Activated CD4-positive, alpha-beta T cell treated with anti-CD3 and anti-CD28 coated beads, Interleukin-2, amount 50 U/mL, for 1 hour (primary cell): Measurements from ENCODE around the gene MFAP3.
"Not testable (repeated sequence)": the region's sequence is repeated elsewhere in the genome, so short reads cannot be mapped to it uniquely, and the experiment has no call there.

ENCODE experiments used
- DNase-seq: peaks from one replicate; pipeline ENCODE4 v3.0.0-alpha.2; 2020

The MFAP3 gene

DNA sequence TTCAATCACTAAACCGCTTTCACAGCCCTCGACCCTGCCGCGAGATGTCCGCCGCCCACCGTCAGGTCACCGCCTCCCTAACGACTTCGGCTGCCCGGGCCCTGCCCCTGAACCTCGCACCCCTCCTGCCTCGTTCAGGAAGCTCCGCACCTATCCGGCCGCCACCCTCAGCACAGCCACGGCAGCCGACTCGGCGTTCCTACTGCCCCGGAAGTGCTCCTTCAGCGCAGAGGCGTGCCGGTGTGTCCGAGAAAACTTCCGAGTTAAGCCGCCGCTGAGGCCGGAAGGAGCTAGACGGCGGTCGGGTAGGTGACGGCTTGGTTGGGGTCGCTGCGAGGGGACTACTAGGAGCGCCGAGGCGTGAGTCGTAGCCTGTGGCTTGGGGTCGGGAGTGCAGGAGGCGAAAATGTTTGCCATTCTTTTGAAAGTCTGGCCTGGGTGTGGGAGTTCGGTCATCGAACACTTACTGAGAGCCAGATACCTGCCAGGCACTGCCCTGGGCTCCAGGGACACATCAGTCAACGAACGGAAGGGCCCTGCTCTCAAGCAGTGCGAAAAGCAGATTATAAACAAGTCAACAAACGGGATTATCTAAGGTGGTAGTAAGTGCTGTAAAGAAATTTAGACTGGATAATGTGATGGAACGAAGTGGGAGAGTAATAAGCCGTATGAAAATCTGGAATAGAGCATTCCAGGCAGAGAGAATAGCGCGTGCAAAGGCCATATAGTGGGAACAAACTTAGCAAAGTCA lies at the start of gene MFAP3, which contains the start of gene FAM114A2:
MFAP3 (plus strand) TSS at position 261 of the 751 bp plus-strand sequence. CDS start 10,756 bp downstream, outside the sequence.
FAM114A2 (minus strand) TSS at position 204 of the 751 bp plus-strand sequence. CDS start 3,957 bp downstream, outside the sequence.
- peak; percentile 85 for DNase-seq

DNA sequence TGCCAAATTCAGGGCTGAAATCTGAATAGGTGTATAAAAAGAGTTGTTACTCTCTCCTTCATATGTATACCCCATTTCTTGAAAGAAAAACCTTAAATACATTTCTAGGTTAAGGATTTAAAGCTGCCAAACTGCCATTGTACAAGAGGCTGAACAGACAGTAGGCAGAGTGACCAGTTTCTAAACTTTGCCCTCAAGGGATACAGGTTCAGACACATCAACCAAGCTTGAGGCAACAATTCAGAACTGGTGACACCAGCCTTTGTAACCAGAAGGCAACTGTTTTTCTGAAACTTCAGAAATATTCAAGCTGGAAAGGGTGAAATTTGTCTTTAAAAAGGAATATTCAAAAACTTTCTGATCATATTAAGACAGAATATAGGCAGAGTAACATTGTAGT lies 47.6 kb upstream of the MFAP3 start:
- DNase-seq, result no peak

DNA sequence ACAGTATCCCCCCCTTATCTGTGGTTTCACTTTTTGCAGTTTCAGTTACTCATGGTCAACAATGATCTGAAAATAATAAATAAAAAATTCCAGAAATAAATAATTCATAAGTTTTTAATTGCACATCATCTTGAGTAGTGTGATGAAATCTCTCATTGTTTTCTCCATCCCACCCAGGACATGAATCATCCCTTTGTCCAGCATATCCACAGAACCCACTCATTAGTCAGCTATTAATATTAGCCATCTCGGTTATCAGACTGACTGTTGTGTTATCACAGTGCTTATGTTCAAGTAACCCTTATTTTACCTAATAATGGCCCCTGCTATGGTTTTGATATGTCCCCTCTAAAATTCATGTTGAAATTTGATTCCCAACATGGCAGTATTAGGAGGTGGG lies 40.8 kb upstream of the MFAP3 start:
- no peak for DNase-seq

DNA sequence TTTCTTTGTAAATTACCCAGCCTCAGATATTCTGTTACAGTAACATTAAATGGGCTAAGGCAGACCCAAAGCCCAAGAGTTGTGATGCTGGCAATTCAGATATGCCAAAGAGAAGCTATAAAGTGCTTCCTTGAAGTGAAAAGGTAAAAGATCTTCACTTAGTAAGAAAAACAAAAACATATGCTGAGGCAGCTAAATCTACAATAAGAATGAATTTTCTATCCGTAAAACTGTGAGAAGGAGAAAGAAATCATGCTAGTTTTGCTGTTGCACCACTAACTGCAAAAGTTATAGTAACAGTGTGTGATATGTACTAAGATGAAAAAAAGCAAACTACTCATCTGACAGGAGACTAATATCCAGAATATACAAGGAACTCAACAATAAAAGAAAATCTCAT lies 40.0 kb upstream of the MFAP3 start:
- DNase-seq, result no peak

DNA sequence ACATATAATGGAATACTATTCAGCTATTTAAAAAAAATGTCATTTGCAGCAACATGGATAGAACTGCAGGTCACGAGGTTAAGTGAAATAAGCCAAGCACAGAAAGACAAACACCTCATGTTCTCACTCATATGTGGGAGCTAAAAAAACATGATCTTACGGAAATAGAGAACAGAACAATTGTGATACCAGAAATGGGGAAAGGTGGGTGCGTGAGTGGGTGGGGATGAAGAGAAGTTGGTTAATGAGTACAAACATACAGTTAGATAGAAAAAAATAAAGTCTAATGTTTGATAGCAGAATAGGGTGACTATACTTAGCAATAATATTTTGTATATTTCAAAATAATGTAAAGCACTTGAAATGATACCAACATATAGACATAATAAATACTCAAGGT lies 38.8 kb upstream of the MFAP3 start:
- DNase-seq, result no peak

DNA sequence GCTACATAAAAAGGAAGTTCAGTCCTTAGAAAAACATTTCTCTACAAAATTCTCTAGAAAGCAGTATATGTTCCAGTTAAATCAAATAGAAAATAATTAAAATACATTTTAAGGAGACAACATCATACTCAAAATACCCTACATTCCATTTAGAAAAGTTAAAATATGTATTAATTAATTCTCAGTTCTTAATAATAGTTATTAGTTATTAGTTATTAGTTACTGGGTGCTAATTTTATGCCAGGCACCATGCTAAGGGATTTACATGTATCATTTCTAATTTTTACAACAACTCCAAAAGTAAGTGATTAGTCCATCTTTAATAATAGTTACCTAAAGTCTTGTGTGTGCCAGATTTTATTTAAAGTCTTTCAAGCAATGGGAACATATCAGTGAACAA lies 38.1 kb upstream of the MFAP3 start:
- no peak for DNase-seq

DNA sequence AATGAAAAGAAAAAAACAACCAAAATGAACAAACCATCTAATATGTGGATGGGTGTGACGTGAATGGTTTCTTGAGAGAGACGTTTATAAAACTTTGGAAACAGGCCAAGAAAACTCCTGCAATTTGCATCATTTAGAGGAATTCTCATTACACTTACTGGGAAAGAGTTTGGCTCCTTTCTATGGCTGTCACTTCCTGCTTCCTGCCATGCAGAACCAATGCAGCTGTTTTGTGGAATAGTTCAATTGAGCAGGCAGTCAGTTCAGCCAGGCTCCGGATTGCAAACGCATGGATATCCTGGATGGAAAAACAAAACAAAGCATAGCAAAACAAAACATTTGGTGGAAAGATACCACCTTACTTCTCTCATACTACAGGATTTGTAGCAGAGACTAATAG lies 36.7 kb upstream of the MFAP3 start:
- no peak for DNase-seq

DNA sequence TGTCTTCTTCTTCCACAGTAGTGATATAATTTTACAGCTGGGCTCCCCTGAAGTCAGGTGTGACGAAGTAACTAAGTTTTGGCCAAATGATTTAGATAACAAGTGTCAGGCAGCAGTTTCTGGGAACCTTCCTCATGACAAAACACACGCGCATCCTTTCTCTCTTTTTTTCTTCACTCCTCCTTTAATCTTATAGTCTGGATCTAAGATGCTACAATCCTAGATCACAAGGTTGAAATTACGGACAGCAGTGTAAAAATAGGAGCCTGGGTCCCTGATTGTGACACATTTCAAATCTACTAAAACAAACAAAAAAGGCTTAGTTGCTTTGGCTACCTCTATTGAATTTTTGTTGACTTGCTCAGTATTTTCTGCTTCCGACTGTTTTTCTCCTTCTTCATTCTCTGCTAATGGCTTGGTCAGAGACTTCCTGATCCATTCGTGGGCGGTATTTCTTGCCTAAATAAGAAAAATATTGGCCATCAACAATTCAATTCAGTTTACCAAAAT lies 36.2 kb upstream of the MFAP3 start:
- DNase-seq, result no peak

DNA sequence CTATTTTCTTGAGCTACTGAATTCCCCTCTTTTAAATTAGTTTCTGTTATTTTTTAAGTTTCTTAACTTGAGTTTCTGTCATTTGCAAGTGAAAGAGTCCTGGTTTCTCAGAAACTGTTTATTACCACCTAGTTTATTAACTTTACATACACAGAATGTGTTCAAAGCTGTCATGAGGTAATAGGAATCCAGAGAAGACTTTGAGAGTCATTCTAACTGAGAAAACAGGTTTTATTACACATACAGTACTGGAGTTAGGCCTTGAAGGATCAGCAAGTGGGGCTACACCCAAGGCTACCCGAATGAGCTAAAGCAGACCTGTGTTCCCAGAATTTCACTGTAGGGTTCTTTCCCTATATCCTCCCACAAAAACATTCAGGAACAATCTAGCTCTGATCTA lies 33.1 kb upstream of the MFAP3 start:
- no peak for DNase-seq

DNA sequence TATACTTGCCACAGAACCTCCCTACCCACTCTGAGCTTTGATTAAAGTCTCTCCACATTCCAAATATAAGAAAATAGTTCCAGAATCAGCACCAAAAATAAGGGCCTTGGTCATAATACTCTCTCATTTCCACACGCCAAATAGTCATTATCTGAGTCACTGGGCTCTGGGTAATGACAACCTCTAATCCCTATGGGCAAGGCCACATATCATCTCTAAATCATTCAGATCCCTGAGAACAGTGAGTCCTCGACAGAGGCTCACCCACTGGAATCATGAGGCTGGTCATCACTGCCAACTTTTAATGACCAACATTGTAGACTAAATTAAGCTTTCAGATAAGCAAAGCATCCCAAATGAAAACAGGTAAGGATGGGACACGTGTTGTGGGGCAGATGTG lies 28.1 kb upstream of the MFAP3 start:
- no peak for DNase-seq

DNA sequence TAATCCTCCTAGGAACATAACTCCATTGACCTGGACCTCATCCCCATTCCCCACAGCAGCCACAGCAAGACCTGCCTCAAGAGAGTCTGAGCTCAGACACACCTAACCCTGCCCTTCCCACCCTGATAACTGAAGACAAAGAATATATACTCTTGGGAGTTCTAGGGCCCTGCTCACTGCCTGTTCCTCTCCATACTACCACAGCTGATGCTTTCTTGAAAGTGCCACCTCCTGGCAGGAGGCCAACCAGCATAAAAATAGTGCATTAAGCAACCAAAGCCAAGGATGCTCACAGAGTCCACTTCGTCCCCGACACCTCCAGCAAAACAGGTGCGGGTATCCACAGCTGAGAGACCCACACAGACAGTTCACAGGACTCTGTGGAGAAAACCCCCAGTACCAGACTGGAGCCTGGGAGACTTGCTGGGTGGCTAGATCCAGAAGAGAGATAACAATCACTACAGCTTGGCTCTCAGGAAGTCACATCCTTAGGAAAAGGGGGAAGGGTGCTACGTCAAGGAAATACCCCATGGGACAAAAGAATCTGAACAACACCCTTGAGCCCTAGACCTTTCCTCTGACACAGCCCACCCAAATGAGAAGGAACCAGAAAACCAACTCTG lies 23.6 kb upstream of the MFAP3 start:
- no peak for DNase-seq

DNA sequence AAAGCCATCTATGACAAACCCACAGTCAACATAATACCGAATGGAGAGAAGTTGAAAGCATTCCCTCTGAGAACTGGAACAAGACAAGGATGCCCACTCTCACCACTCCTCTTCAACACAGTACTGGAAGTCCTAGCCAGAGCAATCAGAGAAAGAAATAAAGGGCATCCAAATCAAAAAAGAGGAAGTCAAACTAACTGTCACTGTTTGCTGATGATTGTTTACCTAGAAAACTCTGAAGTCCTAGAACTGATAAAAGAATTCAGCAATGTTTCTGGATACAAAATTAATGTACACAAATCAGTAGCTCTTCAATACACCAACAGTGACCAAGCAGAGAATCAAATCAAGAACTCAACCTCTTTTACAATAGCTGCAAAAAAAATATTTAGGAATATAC lies 19.8 kb upstream of the MFAP3 start:
- not testable (repeated sequence) for DNase-seq

DNA sequence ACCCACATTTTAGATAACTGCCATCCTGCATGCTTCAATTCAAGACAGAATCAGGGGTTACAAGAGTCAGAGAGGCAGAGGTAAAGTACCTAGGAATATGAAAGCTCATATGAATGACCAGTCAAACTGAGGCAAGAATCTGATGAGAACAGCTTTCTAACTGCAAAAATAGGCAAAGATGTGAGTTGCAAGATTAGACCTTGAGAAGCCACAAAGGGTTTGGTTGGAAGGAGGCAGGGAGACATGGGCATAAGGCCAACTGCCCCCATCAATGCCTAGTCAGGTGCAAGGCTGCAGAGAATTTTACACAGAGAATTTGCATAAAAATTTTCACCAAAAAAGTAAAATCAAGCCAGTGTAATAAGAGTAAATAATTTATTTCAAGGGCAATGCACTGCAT lies 12.8 kb upstream of the MFAP3 start:
- DNase-seq, result no peak

DNA sequence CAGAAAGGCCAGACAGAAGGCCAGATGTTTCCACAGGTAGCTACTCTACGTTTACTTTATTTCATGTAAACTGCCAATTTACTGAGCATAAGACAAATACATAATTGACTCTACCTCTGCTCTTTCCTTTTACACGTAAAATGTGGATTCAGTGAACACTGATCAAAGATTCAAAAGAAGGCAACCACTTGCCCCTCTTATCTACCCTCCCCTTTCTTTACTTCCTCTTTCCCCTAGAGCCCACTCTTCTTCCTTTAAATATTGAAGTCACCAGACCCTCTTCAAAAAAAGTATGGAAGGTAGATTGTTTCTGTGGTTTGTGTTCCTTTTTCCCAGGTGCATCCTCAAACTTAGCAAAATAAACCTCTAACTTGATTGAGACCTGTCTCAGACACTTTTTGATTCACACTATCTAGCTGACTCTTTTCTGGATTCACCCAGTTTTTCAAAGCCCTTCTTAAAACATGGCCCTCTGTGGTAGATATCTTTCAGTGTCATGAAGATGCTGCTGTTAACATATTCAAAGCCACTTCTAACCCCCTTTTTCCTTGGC lies 6.8 kb upstream of the MFAP3 start:
- DNase-seq, result no peak

DNA sequence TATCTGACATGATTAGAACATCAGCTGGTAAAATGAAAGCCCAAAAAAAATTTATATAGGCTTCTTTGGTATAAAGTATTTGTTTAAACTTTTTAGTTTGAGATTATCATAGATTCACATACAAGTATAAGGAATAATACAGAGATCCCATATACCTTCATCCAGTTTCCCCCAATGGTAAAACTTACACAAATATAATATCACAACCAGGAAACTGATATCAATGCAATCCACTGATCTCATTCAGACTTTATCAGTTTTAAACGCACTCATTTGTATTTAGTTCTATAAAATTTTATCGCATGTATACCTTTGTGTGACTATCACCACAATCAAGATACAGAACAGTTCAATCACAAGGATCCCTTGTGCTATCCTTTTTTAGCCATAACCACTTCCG lies 3.8 kb upstream of the MFAP3 start:
- no peak for DNase-seq

DNA sequence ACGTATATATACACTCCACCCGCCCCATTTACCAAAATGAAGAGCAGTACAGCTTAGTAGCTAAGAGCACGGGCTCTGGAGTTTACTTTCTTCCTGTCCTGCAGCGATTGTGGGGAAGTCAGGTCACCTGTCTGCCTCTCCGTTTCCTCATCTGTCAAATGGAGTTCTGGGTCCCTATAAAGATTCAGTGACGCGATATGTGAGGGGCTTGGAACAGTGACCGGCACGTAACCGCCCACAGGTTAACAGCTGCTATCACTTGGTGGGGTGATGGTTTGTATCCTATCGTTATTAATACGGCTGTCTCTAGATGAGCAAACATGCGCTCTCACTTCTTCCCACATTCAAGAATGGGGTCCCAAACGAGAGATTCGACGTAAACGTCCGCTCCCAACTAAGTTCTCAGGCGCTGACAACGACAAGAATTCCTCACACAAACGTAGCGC lies 483 bp upstream of the MFAP3 start:
- peak; percentile 19 for DNase-seq

DNA sequence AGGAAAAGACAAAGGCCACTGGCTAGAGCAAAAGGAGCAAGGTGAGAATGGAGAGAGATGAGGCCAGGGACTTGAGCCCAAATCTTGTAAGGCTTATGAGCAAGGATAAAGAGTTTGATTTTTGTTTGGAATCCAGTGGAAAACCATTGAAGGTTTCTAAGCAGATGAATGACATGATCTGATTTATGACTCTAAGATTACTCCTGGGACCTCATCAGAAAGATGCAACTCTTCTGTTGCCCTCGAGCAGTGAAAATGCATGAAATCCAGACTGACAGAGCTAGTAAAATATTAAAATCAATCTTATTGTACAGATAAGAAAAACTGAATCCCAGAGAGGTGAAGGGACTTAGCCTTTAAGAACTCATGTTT lies 677 bp downstream of the MFAP3 start:
- DNase-seq, result no peak

DNA sequence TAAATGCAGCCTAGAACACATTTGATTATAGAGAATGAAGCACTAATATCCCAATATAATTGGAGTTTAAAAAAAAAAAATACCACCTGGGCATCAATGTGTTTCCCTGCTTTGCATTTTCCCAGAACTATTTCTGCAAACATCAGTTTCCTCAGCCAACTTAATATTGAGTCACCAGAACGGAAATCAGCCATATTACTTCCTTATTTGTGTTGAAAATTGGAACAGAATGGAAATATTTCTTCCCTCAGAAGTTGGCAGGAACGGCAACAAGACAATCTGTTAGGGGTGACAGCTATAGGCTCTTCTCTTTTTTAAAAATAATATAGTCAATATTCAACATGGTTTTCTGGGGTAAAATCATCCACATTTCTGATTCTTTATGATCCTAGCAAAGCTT lies 4.0 kb downstream of the MFAP3 start:
- no peak for DNase-seq

DNA sequence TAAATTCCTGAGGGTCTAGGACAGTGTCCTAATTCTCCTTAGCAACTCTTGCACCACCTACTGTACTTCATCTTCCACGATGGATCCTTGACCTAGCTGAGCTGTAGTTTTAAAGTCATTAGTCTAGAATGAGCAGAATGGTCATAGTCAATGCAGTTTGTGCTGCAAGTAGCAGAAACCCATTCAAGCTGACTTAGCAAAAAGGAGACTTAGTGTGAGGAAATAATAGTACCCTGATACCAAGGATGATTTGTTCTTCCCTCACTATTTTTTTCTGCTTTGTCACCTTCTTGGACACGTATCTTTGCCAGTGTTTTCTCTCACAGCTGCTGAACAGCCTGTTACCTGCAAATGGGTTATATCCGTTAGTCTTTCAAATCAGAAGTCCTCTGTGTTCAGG lies 5.3 kb downstream of the MFAP3 start:
- no peak for DNase-seq

DNA sequence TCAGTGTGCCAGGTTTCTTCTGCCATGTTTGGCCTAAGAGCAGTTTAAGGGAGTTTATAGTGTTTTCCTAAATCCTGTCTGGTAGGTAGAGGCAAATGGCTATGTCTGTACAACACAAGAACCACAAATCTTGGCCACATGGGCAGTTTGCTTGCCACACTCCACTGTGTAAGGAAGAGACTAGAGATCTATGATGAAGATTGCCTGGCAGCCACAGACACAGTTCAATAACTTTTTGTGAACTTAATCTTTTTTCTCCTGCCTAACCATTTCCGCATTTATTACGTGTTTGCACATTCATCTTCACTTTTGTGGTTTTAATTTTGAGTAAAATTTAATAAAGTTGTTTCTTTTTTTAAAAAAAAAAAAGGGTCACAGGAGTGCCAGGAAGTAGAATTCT lies 5.8 kb downstream of the MFAP3 start:
- no peak for DNase-seq

DNA sequence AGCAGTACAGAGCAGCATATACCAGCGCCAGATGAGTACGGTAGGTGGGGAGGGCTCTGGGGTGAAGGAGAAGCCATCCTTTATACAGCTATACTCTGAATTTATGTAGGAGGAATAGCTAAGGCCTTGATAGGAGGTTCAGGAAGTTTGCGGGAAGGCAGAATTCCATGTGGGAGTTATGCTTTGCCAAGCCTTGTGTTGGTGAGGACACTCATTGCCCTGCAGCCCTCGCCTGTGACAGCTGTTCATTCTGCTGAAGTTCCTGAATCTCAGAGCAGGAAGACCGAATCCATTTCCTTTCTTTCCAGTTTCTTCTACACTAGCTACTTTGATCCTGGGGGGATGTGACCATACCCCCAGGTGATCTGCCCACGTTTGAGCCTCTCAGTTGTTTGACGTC lies 7.7 kb downstream of the MFAP3 start:
- no peak for DNase-seq

DNA sequence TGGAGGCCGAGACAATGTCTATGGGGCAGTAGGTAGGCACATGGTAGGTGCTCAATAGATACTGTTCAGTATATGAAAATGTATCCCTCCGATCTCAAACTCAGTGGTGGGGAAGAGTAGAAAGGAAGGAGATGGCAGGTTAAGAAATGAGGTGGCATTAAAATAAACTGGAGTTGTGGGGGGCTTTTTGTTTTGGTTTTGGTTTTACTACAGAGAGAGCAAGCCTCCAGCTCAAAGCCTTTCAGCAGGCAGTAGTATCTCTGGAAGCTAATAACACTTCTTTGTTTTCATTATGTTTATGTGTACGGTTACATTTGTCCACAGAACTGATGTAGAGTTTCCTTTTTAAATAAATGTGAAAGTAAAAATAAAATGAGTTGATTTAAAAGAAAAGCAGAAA lies 8.6 kb downstream of the MFAP3 start:
- no peak for DNase-seq

DNA sequence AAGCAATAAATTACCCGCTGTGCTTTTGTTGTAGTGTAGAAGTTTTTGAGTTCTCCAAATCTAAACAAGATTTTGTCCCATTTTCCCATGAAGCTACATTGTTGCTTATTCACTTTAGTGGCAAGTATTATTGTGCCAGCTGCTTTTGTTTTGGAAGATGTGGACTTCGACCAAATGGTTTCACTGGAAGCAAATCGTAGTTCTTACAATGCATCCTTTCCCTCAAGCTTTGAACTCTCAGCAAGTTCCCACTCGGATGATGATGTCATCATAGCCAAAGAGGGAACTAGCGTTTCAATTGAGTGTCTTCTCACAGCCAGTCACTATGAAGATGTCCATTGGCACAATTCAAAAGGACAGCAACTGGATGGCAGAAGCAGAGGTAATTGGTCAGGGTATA lies 10.9 kb downstream of the MFAP3 start:
- DNase-seq, result no peak

DNA sequence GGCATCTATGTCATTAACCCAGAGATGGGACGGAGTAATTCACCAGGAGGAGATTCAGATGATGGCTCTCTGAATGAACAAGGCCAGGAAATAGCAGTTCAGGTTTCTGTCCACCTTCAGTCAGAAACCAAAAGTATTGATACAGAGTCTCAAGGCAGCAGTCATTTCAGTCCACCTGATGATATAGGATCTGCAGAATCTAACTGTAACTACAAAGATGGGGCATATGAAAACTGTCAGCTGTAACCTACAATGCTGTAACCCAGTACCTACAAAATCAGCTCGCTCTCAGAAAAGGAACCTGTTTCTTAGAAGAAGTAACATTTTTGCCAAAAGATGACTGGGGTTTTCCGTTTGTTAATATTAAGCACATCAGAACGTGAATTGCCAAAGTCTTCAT lies 14.7 kb downstream of the MFAP3 start:
- no peak for DNase-seq
